GM21717 (cell line): ENCODE measurements around the gene GPD1.

Experiments used
- ATAC-seq: cut with Tn5 transposase; IDR thresholded peaks from one replicate; pipeline ENCODE4 v1.9.1; 2021; ENCODE audit warnings: mild to moderate bottlenecking, moderate library complexity; ENCODE audit not compliant: unreplicated experiment

Gene GPD1

DNA sequence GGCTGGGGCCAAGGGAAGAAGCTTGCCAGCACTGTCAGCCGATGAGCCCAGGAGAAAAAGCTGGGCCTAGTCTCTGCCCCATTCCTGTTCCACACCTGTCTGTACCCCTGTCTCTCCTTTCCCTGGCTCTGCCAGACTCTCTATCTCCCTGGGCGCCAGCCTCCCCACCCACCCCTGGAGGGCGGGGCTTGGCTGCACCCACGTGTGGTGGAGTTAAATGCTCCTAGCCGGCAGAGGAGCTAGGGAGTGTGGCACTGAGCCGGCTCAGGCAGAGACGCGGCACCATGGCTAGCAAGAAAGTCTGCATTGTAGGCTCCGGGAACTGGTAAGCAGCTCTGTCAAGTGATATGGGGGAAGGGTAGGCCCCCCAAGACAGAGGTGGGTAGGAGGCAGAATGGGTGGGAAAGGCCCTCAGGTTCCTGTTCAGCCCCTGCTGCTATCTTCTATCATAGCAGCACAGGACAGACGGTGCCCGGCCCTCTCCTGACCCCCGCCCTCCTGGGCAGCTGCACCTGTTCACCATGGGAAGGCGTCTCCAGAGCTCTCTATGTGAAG lies at the start of gene GPD1:
TSS of gene GPD1 (plus strand) at position 242 of the 555 bp plus-strand sequence. CDS start at position 285, 43 bp downstream.
- ATAC-seq, result no peak

DNA sequence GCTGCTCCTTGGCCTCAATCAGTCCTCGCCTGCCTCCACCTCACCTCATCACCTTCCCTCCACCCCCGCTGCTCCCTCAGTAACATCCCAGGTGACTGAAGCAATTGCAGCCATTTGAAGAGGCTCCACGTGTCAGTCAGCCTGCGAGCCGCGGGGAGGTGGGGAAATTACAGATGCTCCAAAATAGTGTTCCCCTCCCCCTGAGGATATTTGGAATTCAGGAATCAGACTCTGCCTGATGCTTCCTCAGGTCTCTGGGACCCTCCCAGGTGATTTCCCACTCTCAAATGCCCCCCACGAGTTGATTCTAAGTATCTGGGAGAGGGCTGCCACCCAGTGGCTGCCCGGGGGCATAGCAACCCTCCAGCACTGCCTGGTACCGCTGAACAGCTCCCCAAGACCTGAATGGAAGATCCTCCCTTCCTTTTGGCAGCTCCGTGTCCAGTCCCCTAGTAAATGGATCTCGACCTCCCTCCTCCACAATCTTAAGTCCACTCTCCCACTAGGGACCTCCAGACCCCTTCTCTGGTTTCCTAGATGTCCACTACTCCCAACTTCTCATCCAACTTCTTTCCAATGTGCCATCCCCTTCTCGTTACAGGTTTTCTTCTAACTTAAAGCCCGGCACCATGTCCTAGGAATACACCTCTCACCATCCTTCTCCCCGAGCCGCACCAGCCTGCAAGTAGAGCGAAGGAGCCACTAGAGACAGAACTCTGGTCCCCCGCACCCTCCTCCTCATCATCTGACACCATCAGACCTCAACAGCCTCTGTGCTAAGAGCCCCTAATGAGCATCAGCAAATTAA lies 47.8 kb upstream of the GPD1 start:
- ATAC-seq, result no peak

DNA sequence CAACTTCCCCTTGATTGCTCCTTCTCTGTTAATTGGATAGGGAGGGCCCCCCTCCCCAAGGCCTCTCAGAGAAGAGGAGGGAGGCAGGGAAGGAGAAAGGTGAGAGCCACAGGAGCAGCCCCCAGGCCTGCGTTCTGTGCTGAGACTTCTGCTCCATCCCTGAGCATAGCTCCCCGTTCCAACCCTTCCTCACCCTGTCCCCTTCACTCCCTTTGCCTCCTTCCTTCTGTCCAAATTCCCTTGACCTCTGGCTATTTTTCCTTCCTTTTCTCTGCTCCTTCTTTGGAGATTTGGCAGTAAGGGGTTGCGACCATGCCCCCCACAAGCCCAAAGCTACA lies 47.2 kb upstream of the GPD1 start:
- no peak for ATAC-seq

DNA sequence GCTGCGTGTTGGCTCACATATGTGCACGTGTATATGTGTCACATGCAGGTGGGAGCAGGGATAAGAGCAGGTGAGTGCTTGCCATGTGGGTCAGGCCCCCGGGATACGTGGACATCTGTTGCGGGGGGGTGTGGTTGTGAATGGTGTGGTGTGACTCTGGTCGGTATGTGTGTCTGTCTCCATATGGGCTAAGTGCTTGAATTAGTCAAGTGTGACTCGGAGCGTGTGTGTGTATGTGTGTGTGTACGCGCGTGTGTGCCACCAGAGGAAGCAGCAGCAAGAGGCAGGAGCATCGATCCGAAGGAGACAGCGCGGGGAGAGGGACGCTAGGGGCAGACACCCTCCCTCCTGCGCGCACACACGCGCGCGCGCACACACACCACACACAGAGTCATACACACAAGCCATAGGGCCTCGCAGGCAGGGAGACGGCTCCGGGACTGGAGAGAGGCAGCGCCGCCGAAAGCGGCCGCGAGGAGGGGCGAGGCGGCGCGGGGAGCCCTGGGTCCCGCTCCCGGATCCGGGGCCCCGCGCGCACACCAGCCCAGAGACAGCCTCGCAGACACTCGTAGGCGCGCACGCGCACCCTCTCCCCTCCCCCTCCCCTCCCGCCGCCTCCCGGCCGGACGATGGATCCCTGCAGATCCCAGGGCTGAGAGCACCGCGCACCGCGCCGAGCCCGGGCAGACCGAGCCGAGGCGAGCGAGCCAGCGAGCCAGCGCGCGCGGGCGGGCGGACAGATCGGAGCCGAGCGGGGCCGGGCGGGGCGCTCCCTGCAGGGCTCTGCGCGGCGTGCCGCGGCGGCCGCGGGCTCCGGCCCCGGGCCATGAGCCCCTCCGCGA lies 46.6 kb upstream of the GPD1 start, which contains the start of gene ASIC1:
TSS of gene ASIC1 (plus strand) at position 597 of the 842 bp plus-strand sequence. CDS start 1,171 bp downstream, outside the sequence.
- ATAC-seq, result no peak

DNA sequence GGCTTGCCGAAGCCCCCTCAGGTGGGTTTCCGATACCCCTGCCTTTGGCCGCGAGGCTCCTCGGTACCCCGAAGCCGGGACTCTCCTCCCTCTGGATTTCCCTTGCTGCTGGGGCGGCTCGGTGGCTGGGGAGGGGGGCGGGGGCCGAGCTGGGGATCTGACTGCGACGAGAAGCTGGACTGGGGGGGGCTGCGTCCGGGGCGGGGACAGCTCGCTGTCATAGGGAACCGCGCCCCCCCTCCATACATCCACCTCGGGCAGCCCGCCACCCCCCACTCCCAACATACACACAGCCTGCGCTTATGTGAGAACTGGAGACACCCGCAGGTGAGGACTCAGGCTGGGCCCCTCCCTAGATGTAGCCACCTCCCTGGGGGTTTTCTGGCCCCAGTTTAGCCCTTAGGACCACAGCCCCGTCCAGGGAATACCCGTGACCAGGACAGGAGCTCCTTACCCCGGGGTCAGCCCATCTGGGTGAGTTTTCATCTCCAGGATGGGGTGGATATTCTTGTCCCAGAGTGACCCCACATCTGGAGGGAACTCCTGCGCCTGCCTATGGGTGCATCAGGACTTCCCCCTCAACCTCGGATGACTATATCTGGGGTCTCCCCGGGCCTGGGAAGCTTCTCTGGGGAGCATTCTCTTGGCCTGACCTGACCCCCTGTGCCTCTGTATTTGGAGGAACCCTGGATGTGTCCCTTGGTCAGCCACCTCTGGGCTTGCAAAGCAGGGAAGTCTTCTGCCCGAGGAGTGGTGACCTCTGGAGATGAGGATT lies 45.7 kb upstream of the GPD1 start:
- ATAC-seq, result no peak

DNA sequence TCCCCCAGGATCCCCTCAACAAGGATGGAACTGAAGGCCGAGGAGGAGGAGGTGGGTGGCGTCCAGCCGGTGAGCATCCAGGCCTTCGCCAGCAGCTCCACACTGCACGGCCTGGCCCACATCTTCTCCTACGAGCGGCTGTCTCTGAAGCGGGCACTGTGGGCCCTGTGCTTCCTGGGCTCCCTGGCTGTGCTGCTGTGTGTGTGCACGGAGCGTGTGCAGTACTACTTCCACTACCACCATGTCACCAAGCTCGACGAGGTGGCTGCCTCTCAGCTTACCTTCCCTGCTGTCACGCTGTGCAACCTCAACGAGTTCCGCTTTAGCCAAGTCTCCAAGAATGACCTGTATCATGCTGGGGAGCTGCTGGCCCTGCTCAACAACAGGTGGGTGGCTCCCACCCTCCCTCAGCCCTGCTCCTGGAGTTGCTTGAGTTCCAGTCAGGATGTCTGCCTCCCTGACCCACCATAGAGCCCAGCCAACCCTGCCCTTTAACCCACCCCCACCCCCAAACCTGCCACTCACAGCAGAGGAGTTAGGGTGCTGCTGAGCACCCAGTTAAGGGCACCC lies 45.0 kb upstream of the GPD1 start:
- no peak for ATAC-seq

DNA sequence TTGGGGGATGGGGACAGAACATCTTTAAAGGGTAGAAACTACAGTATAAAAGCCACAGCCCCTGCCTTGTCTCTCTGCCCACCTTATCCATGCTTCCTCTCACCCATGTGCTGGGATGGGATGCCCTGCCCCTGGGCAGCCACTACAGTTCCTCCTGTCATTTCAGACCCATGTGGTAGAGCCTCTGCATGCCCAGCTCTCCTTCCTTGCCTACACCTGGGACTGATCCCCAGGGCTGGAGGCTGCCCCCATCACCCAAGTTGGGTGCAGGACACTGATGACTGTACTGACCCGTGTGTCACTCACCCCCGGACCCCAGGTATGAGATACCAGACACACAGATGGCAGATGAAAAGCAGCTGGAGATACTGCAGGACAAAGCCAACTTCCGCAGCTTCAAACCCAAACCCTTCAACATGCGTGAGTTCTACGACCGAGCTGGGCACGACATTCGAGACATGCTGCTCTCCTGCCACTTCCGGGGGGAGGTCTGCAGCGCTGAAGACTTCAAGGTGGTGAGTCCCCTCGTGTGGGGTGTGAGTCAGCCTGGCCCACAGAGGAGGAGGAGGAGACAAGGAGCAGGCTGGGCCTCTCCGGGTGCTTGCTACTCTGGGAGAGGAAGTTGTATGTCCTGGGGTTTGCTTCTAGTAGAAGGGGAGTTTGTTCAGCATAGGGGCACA lies 44.2 kb upstream of the GPD1 start:
- no peak for ATAC-seq

DNA sequence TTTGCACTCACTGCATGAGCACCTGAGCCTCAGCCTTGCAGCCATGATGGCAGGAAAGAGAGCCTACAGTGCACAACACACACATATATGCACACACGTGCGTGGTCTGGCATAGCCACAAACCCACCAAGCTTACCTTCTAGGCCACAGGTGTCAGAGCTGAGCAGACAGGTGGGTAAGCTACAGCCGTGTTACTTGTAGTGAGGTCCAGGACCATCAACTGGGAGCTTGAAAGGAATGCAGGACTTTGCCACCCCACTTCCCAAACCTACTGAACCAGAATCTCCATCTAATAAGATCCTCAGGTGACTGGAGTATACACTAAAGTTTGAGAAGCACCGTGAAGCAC lies 43.7 kb upstream of the GPD1 start:
- ATAC-seq, result no peak

DNA sequence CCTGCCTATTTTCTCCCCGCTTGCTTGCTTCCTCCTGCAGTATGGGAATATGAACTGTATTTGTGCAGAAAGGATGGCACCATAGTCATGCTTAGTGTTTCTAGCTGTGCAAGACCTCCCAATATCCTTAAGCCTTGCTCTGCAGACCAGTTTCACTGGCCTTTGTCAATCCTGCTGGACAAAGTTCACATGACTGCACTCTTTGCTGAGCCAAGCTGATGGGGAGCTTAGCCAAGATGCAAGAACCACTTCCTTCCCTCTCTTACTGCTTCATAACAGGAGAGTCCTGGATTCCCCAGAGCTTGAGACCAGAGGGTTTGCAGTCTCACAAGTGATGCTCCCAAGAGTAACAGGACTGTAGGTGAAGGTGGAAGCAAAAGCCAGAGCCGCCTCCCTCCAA lies 42.6 kb upstream of the GPD1 start:
- no peak for ATAC-seq

DNA sequence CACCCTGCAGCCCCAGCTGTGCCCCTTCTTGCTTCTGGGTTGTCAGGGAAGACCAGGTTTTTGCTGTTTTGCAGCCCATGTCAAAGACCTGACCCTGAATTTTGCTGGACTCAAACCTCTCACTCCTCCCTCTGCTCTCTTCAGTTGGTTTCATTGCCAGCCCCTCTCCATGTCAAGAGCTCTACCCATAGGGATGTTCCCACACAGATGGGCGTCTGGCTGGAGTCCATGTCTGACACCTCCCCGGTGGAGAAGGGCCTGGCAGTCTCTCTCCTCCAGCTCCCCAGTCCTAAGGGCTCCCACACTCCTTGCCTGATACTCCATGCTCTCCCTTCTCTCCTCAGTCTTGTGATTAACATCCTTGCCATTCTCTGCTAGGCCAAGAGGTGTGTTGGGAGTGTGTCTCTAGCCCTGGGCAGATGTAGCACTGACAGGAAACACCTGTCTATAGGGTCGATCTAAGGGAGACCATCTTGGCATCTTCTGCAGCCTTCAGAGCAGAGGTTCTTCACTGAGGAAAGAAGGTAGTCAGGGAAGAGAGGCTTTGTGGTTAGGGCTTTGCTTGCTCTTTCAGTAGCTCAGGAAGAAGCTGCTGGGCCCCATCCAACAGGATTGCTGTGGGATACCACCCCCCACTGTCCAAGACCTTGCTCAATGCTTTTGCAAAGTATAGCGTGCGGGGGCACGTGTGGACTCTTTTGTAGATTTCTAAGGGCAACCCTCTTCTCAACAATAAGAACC lies 41.7 kb upstream of the GPD1 start:
- ATAC-seq, result no peak

DNA sequence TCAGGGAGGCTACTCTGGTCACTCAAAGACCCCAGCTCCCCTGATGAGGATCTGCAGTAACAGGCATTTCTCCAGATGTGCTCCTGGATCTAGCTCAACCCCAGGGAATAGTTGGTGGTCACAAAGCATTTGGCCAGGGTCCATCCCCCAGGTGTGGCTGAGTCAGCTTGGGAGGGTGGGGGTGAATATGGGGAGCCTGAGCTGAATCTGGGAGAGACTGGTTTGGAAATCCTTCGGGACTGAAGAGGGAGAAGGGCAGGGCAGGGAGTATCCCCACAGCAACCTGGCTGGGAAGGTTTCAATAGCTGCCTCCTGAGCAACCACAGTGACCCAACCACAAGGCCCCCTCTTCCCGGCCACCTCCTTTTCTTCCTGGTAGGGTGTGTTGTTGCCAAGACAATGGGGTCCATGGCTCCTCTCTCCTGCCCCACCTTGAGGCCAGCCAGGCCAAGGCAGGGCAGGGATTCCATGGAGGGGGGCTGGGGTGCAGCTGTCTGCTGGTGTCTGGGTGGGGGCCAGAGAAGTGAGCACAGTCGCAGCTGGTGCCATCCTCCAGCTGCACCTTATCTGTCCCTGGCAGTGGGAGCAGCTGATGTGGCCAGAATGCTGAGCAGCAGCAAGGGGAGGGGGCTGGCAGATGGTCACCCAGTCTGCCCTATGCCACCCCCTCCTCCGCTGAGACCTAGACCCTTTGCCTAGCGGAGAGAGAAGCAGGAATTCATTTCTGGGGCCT lies 40.9 kb upstream of the GPD1 start:
- no peak for ATAC-seq

DNA sequence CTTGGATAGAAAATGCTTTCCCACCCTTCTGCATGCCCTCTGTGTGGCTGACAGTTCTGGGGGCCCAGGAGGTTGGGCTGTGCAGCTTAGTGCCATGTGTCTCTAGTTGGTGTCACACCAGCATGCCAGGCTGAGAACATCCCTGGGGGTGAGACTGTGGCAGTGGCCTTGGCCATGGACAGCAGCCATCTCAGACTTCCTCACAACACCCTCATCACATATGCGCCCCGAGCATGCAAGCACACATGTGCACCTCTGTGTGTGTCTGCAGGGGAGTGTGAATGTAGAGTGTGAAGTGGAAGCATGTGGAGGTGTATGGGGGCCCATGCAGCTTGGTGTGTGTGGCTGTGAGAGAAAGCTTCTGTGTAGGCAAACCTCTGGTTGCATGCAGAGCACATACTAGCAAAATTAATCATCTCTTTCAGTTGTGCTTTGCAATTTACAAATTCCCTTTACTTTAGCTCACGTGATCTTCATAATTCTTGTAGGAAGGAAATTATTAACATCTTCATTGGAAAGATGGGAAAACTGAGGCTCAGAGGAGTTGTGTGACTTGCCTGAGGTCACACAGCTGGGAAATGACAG lies 38.0 kb upstream of the GPD1 start:
- ATAC-seq, result no peak

DNA sequence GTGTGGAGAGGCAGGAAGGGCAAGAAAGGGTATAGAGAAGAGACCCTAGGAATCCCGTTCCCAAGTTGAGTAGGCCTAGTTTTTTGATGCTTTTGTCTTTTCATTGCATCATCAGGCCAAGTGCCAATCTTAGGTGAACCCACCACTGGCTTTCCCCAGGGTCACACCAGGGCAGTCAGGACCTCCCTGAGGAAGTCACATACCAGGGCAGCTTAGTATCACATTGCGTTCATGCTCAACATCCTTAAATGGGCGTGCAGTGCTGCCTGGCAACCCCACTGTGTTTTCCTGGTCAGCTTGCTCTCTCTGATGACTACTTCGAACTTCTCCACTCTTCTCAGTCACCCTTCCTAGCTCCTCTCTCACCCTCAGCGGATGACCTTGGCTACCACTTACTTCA lies 37.4 kb upstream of the GPD1 start:
- no peak for ATAC-seq

DNA sequence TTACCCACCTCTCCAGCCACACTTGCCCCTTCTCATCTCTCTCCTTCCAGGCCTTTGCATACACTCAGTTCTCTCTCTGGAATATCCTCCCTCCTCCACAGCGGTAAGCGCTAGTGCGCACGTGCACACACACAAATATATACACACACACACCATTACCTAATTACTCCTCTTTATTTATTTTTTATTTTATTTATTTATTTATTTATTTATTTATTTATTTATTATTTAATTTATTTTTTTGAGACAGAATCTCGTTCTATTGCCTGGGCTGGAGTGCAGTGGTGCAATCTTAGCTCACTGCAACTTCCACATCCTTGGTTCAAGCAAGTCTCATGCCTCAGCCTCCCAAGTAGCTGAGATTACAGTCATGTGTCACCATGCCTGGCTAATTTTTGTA lies 34.7 kb upstream of the GPD1 start:
- ATAC-seq, result no peak

DNA sequence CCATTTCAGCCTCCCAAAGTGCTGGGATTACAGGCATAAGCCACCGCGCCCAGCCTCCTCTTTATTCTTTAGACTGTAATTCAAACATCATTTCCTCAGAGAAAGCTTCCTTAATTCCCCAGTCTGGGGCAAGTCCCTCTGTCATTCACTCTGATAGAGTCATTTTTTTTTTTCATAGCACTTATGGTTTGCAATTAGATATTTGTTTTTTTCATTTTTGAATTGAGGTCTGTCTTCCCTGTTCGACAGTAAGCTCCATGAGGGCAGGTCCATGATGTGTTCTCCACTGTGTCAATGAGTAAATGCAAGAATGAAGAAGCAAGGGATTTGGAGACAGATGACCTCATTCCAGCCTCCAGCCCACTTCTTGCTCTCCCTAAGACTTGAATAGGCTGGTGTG lies 34.3 kb upstream of the GPD1 start:
- ATAC-seq, result no peak

DNA sequence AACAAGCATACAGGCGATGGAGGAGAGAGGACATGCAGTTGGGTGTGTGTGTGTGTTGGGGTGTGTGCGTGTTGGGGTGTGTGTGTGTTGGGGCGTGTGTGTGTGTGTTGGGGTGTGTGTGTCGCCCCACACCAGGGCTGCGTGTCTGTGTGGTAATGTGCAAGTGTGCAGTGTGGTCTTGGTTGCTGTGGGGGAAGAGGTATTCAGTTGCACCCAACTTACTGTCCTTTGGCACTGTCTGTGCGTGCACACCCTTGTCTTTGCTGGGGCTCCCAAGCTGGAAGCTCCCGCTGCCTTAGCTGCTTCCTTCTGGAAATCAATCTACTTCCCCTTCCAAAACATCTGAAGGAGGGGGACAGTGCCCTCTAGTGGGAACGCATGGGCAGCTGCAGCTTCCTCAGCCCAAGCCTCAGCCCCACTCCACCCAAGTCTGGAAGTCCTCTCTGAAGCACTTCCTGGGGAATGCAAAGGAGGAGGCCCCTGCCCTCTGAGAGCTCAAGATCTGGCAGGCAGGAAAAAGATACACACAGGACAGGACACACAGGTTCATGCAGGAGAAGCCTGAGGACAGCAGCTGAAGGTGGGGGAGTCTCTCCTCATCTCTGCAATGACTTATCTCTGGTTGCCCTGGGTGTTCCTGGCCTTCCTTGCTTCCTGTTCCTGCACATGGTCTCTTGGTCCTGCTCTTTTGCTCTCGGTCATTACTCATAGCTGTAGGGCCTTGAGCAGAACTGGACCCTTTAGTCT lies 33.3 kb upstream of the GPD1 start:
- no peak for ATAC-seq

DNA sequence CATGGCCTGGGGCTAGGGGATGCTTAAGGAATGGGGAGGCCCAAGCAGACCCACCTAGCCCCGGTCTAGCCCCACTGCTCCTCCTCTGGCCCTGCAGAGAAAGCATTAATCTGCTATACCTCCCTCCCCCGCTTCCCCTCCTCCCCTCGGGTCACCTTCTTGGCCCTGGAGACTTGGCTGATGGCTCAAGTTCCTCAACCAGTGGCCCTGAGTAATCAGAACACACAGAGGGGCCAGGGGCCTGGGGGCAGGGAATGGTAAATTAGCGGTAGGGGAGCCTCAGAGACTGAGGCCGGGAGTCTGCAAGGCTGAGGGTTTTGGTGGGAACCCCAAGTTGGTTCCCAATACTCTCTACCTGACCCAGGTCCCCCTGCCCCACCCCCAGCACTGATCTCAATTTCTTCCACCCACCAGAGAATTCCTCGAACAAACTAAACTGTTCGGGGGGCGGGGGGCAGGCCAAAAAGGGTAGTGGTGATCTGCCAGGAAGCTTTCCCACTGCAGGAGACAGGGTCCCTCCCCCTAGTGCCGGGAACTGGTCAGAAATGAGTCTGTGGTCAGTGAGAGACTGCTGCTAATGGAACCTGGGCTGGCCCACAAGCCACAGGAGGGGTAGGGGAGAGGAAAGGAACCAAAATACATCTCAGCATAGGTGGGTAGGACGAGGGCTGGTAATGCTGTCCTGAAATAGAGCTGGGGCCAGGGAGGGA lies 31.5 kb upstream of the GPD1 start:
- ATAC-seq, result no peak
